GM12801 (cell line): ENCODE data around the gene GK.

Source experiments
- TF ChIP-seq, protein P1 (sequence below): IDR thresholded peaks from one replicate; pipeline ENCODE4 v1.5.1; 2011; ENCODE audit warnings: control low read depth; ENCODE audit not compliant: insufficient read length; ENCODE audit errors: extremely low read depth

Gene GK

DNA sequence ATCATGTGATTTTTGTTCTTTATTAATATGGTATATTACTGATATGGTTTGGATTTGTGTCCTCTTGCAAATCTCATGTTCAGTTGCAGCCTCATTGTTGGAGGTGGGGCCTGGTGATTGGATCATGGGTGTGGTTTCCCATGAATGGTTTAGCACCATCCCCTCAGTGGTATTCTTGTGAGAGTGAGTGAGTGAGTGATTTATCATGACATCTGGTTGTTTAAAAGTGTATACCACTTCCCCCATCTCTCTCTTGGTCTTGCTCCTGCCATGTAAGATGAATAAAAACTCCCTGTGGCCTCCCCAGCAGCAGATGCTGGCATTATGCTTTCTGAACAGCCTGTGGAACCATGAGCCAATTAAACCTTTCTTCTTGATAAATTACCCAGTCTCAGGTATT, 124.4 kb downstream of the GK start:
- TF ChIP-seq, protein P1, sequence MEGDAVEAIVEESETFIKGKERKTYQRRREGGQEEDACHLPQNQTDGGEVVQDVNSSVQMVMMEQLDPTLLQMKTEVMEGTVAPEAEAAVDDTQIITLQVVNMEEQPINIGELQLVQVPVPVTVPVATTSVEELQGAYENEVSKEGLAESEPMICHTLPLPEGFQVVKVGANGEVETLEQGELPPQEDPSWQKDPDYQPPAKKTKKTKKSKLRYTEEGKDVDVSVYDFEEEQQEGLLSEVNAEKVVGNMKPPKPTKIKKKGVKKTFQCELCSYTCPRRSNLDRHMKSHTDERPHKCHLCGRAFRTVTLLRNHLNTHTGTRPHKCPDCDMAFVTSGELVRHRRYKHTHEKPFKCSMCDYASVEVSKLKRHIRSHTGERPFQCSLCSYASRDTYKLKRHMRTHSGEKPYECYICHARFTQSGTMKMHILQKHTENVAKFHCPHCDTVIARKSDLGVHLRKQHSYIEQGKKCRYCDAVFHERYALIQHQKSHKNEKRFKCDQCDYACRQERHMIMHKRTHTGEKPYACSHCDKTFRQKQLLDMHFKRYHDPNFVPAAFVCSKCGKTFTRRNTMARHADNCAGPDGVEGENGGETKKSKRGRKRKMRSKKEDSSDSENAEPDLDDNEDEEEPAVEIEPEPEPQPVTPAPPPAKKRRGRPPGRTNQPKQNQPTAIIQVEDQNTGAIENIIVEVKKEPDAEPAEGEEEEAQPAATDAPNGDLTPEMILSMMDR: no peak

DNA sequence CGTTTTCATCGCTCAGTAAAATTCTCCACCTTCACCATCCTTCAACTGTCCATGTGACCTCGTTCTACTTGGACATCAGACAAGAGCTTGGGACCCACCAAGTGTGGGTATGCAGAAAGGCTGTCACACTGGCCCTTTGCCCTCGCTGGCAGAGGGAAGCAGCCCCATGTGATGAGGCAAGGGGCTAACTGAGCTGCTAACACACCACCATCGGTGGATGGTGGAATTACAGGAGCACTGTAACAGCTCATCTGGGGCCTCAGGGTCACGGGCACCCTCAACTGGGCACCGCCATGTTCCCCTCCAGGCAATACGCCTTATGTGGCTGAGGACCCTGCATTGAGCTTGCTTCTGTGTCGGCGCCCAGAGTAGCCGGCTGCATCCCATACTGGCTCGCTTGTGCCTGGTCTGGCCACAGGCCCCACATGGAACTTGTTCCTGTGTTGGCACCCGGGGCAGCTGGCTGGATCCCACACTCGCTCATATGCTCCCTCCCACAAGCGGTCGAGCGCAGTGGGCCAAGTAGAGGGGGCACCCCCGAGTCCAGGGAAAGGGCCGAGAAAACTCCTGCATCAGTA, 126.3 kb downstream of the GK start:
- TF ChIP-seq, protein P1: no peak
